Hematopoietic multipotent progenitor cell (in vitro differentiated cells): ENCODE results near the gene NPRL2. TPM values are rescaled to one million over a fixed set of nuclear protein-coding genes. Genes with fewer than 3 reads are reported as not detected.
A peak's percentile ranks its signal among the peaks of the same experiment; 100 is the strongest.

Experiments used
- DNase-seq, 3 donors: peaks; one replicate each; pipeline ENCODE4 v3.0.0-alpha.2; 2011 to 2015; ENCODE audit warnings: low read depth in 2 of 3, low spot score in 2 of 3
- total RNA-seq: library from RNA; depleted of rRNA; stranded (reverse); fragments of >200 nt; gene quantifications from one replicate; pipeline ENCODE4 v1.2.3, GENCODE V29; 2012

NPRL2 gene
- total RNA-seq, 1 donor, result 39.9 TPM

DNA sequence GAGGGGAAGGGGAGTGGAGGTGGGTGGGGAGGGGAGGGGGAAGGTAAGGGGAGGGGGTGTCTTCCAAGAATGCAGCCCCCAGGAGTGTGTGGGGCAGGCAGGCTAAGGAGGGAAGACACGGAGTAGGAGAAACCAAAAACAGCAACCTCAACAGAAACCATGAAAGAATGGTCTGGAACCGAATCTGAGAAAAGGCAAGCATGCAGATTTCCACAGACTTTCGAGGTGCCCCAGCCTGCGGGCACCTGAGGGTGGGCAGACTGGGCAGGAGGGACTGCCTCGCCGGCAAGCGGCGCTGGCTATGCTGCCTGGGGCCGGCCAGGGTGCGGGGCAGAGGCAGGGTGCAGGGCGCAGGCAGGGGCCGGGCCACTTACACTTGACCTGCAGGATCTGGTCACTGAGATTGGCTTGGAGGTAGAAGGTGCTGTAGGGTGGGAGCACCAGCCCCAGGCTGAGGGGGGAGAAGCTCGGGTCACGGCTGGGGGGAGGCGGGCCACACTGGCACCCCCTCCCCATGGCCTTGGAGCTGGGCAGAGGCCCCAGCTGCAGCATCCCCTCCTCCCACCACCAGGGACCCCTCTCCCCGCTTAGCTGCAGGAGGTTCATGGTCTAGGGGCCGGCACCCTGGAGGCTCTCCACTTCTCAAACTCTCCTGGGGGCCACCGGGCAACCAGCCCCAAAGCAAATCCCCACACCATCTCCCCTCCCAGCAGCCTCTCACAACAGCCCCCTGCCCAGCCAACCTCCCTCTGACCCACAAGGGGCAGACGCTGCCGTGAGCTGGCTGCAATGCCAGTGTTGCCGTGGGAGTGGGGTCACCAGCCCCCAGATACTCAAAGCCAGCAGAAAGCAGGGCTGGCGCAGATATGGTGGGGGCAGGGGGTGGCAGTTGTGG is 24.0 kb upstream of the NPRL2 start:
- no peak for DNase-seq

DNA sequence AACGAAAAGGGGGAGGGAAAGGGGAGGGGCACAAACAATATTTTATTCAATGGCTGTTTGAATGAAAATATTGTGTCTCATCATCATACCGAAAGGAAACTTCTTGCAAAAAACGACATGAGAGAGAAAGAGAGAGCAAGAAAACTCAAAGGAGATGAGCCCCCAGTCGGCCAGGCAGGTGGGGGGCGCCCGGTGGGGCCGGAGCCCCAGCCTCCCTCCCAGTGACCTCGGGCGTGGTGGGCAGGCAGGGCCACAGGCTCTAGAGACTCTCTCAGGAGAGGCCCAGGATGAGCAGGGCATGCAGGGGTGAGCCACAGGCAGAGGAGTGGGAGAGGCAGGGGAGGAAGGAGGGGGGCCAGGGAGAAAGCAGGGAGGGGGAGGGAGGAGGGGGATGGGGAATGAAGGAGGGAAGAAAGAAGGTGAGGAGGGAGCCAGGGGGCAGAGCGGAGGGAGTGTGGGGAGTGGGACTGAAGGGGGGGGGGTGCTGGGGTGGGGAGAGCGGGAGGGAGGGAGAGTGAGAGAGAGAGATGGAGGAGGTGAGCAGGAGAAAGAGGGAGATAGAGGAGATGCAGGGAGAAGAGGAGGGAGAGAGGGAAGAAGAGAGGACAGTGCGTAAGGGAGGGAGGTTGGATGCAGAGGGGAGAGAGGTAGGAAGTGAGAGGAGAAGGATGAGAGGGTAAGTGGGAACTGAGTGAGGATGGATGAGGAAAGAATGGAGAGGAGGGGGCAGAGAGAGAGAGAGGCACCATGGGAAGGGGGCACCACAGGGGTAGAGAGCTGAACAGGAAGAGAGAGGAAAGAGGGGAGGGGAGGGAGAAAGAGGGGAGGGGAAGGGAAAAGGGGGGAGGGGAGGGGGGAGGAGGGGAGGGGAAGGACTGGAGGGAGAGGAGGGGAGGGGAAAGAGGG is 22.8 kb upstream of the NPRL2 start:
- no peak for DNase-seq

DNA sequence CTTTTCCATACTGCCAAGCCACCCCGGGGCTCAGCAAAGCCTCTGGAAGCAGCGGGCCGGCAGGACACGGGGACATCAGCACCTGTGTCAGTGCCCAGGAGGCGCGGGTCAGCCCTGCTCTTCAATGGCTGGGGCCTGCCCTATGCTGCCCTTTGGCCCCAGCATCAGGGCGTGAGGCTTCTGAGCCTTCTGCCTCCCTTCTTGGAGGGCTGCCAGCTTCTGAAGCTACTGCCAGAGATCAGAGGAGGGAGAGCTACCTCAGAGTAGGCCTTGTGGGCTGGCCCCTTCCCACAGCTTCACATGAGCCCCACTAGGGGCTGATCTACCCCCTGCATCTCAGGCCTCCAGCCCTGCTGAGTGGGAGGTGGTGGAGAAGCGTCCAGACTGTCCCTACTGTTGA is 21.8 kb upstream of the NPRL2 start:
- DNase-seq, result peak in 2 of 3 donors; percentile 53 to 74

DNA sequence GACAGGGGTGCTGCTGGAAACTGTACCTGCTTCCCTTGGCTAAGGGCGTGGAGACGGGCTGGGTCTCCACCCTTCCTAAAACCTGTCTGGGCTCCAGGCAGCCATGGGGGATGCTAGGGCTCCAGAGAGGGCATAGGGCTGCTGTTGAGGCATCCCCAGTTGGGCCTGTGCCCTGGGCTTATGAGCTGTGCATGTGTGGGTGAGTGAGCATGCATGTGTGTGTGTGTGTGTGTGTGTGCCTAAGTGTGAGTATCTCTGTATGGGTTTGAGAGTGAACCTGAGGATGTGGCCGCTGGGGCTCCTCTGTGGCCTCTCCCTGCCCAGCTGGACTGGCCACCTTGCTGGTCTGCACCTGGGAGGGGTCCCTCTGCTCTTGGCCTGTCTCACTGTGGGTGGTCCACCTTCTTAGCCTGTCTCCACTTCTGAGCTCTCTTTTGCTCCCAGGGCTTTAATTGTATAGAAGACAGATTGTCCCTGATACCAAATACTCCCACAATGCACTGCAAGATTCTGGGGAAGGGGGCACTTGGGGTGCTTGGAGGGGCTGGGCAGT is 20.6 kb upstream of the NPRL2 start:
- no peak for DNase-seq

DNA sequence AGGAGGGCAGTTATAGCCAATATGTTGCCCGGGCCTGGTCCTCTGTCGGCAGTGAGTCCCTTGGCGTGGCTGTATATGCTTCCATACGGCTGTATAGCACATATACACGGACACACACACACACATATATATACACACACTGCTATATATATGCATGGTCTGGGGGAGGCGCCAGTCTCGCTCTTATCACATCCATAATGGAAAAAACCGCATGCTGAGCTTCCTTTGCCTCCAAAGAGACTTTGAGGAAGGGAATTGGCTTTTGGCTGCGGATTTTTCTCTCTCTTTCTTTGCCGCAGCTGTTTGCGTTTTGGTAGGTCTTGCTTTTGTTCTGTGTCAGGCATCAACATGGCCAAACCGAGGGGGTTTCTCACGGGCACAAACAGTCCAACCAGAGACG is 20.0 kb upstream of the NPRL2 start:
- peak in 1 of 3 donors; percentile 19 for DNase-seq

DNA sequence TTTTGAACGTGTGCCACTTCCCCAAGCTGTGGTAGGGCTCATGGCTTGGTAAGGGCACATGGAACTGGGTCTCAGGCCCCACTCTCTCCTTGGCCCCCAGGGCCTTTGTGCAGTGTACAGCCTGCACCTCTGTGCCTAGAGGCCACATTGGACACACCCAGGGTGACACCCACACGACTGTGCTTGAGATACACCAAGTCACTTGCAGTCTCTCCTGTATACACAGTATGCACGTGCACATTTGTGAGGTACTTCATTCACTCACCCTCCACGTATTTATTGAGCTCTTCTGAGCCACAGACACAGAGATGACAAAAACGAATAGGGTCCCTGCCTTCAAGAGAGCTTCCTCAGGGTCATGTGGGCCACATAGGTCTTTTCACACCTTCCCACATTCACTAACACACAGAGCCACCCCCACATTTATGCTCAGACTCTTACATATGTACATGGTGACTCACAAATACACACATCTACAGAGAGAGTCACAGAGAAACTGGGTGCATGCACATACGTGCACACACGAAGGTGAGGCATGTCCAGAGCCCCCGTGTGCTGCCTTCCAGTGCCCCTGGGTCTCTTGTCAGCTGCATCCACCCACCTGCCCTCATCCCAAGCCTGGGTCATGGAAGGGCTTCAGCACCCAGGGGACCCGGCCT is 18.6 kb upstream of the NPRL2 start:
- DNase-seq, result no peak

DNA sequence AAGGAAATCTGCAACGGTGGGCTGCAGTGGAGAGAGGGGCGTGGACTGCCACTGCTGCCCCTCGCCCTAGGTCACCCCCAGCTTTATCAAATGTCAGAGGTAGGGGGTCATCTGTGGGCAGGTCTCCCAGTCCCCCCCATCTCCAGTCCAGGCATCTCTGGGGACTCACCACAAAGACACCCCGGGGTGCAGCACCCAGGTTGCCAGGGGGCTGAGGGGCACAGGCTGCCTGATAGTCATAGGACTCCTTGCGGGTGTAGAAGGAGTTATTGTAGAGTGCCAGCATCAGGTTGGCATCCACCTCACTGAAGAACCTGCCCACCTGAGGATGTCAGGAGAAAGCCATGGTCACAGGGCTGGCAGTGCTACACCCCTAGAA is 15.3 kb upstream of the NPRL2 start:
- DNase-seq, result no peak

DNA sequence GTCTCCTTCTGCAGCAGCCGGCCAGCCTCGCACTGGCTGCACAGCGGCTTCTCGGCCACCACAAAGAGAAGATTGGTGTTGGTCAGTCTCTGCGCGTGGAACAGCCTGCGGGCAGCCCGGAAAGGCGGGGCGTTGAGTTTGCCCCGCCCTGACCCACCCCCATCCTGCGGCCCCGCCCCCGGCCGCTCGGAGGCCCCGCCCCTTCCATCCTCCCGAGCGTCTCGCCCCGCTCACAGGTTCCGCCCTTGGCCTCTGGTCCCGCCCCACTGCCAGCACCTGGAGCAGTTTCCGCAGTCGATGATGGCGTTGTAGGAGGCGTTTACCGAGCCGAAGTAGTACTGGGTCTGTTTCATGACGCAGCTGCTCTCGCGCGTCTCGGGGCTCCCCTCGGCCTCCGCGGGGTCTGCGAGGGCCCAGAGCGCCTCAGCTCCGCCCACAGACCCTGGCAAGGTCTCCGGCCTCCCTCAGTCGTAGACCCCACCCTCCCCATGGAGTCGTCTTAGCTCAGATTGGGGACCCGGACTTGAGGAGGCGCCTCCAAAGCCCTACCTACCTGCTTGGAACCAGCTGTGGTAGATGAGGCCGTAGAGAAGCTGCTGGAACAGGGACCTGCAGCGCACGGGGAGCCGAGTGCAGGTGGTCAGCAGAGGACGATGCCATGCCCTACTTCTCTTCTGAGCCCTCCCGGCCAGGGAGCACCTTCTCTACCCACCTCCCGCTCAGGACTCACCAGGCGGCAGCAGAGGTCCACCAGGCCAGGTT is 14.7 kb upstream of the NPRL2 start:
- DNase-seq, result peak; percentile 83 to 96 (median 90)

DNA sequence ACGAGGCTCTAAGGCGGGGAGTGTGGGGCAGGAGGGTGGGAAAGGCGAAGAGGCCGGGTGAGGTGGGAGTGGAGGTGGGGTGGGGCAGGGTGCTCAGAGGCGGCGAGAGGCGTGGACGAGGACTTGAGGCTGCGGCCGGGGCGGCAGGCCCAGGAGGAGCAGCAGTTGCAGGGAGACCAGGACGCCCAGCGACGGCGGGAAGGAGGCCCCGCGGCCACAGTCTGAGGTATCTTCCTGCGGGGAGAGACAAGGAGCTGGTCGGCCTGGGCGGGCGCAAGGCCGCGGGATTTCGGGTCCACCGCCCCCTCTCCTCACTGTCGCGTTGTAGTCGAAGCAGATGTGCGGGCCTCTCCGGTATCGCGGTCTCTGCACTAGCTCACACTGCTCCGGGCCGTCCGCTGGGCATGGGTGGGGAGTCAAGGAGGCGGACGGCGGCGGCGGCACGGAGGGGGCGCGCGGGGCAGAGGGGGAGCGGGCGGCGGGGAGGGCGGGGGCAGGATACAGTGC is 14.1 kb upstream of the NPRL2 start:
- DNase-seq, result peak in 1 of 3 donors; percentile 41

- DNase-seq, result no peak
Measured at GRCh38 chr3:50359760-50360110, 9.2 kb upstream of the NPRL2 start.

DNA sequence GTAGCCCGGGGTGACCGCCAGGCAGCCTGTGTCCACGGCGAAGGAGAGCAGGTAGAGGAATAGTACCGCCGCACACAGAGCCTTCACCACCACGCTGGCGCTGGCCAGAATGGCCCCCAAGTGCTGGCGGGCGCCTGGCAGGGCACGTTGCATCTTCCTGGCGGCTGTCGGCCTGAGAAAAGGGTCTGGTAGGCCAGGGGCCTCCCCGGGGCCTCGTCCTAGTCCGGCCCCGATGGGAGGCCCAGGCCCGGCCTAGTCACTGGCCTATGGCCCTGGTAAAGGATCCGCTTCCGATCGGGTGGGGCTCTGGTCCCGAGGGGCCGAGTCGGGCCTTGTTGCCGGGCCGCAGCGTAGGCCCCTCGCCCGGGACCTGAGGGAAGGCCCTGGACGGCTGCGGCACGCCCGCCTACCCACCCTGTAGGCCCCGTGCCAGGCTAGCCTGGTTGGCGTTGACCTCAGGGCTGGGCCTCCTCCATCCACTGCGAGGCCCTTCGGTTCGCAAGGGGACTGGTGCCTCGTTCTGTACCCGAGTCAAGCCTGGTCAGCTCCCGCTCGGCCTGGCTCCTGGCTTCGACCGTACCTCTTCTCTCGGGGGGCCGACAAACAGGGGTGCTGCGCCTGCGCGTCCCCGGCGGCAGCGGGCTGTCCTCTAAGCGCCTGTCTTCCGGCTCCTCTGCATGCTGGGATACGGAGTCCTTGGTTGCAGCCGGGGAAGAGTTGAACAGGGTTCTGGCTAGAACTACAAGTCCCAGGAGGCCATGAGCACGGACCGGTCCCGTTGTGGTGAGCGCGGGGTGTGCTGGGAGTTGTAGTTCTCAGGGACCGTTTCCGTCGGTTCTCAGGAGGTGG is 8.6 kb upstream of the NPRL2 start, which contains the start of gene TMEM115:
Gene TMEM115, minus strand, starts transcription at position 611 of the 849 bp plus-strand sequence. Its CDS starts 458 bp downstream, at position 153.
- peak; percentile 77 to 97 (median 95) for DNase-seq

DNA sequence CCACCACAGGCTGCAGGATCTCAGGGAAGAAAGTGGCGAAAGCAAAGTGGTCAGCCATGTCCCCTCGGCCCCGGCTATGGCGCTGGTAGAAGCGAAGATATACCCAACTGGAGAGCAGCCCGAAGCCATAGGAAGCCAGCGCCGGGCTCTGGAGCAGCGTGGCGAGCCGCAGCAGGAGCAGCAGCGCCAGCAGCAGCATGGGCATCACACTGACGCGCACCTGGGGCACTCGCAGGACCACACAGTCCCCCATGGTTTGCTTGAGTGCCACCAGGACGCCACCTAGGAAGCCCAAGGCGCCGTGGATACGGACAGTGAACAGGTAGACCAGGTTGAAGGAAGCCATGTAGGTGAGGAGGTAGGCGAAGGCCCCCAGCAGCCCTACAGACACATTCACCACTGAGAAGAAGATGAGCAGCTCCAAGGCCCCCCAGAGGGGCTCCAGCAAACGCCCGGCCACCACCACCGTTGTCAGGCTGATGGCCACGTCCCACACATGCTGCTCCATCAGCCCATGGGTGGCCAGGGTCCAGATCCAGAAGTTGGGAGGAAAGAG is 7.9 kb upstream of the NPRL2 start:
- DNase-seq, result no peak

DNA sequence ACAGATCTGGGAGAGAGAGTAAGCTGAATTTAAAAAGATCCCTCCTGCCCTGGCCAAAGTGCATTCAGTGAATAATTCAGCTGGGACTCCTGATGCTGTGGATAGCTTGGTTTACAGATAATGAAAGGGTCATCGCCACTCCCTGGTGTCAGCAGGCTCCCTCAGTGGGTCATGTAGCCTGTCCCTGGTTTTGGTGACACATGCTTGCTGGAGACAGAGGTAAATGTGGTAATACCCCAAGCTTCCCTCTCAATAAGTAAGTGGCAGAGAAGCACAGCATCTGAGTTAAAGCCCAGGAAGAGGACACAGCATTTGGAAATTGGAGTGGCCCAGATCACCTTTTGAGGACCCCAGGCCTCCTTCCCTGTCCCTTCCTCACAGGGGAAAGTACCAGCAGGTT is 6.9 kb upstream of the NPRL2 start:
- no peak for DNase-seq

DNA sequence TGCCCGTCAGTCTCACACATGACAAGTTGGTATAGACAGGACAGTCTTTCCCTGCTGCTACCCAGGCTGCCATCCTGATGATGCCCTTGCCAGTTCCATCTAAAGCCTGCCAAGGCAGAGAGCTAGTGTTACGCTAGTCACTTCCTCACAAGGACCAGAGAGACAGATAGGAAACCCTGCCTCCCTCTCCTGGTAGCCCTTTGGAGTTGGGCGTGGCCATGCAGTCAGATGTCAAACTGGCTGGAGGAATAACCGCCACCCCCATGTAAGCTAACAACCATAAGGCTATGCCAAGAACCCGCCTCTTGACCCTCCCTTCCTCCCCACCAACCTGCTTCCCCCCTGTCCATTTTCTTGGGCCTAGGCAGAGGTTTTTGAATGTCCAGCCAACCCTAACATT is 6.0 kb upstream of the NPRL2 start:
- DNase-seq, result no peak

DNA sequence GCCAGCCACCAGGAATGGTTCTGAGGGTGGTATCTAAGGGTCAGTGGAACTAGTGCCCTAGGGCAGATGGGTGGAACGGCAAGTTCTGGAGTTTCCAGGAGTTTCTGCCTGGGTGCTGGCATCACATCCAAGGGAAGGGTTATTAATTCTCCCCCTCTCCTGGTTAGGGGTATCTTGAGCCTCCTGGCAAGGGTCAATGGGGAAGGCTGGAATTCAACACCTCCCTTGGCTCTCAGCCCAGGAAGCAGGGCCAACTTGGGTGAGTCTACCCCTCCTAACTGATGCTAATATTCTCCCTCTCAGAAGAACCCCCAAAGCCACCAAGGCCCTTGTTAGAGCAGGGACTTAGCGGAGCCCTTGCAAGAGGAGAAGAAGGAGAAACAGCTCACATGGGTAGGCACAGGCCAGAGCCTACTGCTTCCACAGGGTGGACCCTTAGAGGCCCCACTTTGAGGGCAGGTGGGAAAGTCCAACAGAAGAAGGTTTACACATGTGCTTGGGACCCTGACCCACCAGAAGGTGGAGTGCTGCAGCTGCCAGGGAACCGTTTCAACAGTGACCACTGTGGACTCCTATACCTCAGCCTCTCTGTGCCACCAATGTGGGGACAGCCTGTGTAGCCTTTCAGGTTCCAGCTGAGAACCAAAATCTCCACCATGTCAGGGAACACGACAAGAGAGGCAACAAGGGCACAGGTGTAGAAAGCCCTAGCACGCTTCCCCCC is 5.4 kb upstream of the NPRL2 start:
- no peak for DNase-seq

DNA sequence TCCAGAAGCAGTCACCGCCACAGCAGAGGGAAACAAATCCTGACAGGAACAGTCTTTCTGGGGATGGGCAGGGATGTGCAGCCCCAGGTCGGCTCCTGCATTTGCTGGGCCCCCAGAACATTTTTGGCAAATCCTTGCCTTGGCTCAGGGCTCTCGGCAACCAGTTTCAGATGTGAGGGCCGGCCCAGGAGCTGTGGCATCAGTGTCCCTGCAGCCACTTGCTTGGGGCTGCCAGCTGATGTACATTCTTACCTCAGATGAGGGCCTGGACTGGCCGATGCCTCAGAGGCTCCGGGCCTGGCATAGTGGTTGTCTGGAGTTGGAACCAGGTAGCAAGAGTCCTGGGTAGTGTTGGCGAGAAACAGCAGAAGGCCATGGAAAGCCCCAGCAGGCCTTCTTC is 4.3 kb upstream of the NPRL2 start:
- DNase-seq, result no peak

DNA sequence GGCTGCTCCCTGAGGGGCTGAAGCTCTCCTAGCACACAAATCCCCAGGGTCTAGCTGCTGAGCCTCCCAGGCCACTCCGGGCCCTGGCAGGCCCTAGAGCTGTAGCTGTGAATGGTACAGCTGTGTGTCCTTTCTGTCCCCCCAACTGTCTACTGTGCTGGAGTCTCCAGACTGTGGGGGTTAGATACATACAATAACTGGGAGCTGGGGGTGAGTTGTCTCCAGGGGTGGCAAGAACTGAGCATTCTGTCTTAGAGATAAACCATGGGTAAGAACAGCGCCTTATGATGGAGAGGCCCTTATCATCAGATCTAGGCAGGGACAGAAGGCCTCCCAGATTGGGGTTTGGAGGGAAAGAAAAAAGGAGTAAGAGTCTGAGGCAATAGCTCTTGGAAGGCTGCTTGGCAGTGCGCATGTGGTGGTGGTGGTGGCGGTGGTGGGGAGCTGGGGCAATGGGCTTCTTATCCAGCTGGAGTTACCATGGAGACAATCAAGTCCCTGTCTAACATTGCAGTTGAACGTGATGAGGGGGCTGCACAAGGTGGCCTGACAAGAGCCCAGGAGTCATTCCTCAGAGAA is 3.7 kb upstream of the NPRL2 start:
- no peak for DNase-seq
